H1 (cell line): Measurements from ENCODE around the gene ID1. TPM values are rescaled to one million over a fixed set of nuclear protein-coding genes. Genes with fewer than 3 reads are reported as not detected.

Experiments used
- CTCF ChIA-PET: fragments of 300-600 bp; sonication (Branson Sonifier 250); formaldehyde crosslinking; loops from one replicate; lab custom pipeline; 2021; ENCODE audit not compliant: partially characterized antibody; lab: Charles Lee
- POLR2A ChIA-PET: fragments of 300-600 bp; sonication (Branson Sonifier 250); formaldehyde crosslinking; loops from one replicate; lab custom pipeline; 2021; ENCODE audit warnings: inconsistent platforms; ENCODE audit not compliant: partially characterized antibody; lab: Charles Lee
- DNase-seq, 2 experiments: peaks; one replicate each; pipeline versions ENCODE4 v3.0.0 to v3.0.0-alpha.2; 2010 to 2022; ENCODE audit warnings: low spot score in 2 of 2, low read depth in 1 of 2, mixed read lengths in 1 of 2
- FAIRE-seq: peaks from 2 replicates; lab custom pipeline; 2011; peaks lifted over from hg19 to GRCh38; lab: Jason Lieb, UNC
- H2AFZ ChIP-seq: 2 replicates; pipeline ENCODE4 v1.8.1; 2012; ENCODE audit warnings: low read length, inconsistent platforms
- H2AK5ac ChIP-seq: 2 replicates; pipeline ENCODE4 v1.6.1; 2013; ENCODE audit warnings: low read depth, low read length
- H2BK120ac ChIP-seq: replicated peaks from 2 replicates; pipeline ENCODE3; 2013; ENCODE audit warnings: low read depth, low read length, inconsistent platforms
- H2BK12ac ChIP-seq: 2 replicates; pipeline ENCODE4 v1.6.1; 2013; ENCODE audit warnings: low read depth, low read length
- H2BK15ac ChIP-seq: 2 replicates; pipeline ENCODE4 v1.6.1; 2013; ENCODE audit warnings: low read length
- H2BK20ac ChIP-seq: 2 replicates; pipeline ENCODE4 v1.6.1; 2013; ENCODE audit warnings: low read length
- H2BK5ac ChIP-seq: 2 replicates; pipeline ENCODE4 v1.6.1; 2013; ENCODE audit warnings: low read depth, low read length
- H3K14ac ChIP-seq: 2 replicates; pipeline ENCODE4 v1.6.1; 2013; ENCODE audit warnings: inconsistent platforms; ENCODE audit not compliant: insufficient read length
- H3K18ac ChIP-seq: 2 replicates; pipeline ENCODE4 v1.6.1; 2013; ENCODE audit warnings: low read length; ENCODE audit errors: extremely low read depth
- H3K23ac ChIP-seq: 2 replicates; pipeline ENCODE4 v1.6.1; 2013; ENCODE audit warnings: inconsistent platforms; ENCODE audit not compliant: insufficient read length
- H3K23me2 ChIP-seq: 2 replicates; pipeline ENCODE4 v1.6.1; 2013; ENCODE audit warnings: low read depth, low read length
- H3K27ac ChIP-seq: 2 replicates; pipeline ENCODE4 v1.6.1; 2011; ENCODE audit warnings: low read depth, low read length, inconsistent platforms
- H3K27me3 ChIP-seq, 4 experiments: replicated peaks in 1 of 4; 1 replicate in 1 of 4; 2 replicates in 3 of 4; pipeline versions ENCODE4 v1.6.1 to v1.8.1; 2011 to 2013; ENCODE audit warnings: low read length in 3 of 4, mild to moderate bottlenecking in 3 of 4, inconsistent platforms in 2 of 4, mixed read lengths in 2 of 4, moderate library complexity in 1 of 4; ENCODE audit not compliant: control insufficient read depth in 3 of 4, insufficient read depth in 3 of 4; ENCODE audit errors: extremely low read depth in 1 of 4
- H3K36me3 ChIP-seq, 4 experiments: 2 replicates each; pipeline versions ENCODE4 v1.6.1 to v1.8.1; 2011 to 2013; ENCODE audit warnings: mild to moderate bottlenecking in 4 of 4, low read length in 3 of 4, moderate library complexity in 2 of 4, control low read depth in 1 of 4, inconsistent platforms in 1 of 4; ENCODE audit not compliant: insufficient read depth in 4 of 4, control insufficient read depth in 2 of 4
- H3K4ac ChIP-seq: replicated peaks from 2 replicates; pipeline ENCODE3; 2013; ENCODE audit warnings: low read length, low read depth, mixed read lengths, inconsistent platforms; ENCODE audit not compliant: insufficient read length
- H3K4me1 ChIP-seq, 4 experiments: replicated peaks in 1 of 4; 1 replicate in 1 of 4; 2 replicates in 3 of 4; pipeline versions ENCODE4 v1.6.1 to v1.8.1; 2011 to 2013; ENCODE audit warnings: low read length in 3 of 4, inconsistent platforms in 2 of 4, mixed read lengths in 1 of 4; ENCODE audit not compliant: insufficient read depth in 4 of 4, control insufficient read depth in 3 of 4
- H3K4me2 ChIP-seq, 2 experiments: 2 replicates each; pipeline versions ENCODE4 v1.6.1 to v1.8.1; 2011 to 2013; ENCODE audit warnings: low read depth in 2 of 2, low read length in 2 of 2, control low read depth in 1 of 2, inconsistent platforms in 1 of 2, mild to moderate bottlenecking in 1 of 2; ENCODE audit not compliant: insufficient read depth in 1 of 2
- H3K4me3 ChIP-seq, 4 experiments: fragments of 200-600, 300-600 bp in 1 of 4; sonication (generic), shearing (Covaris generic), sonication (Bioruptor Twin) in 1 of 4; 2 replicates each; pipeline versions ENCODE4 v1.5.1 to v1.8.1; 2011 to 2016; ENCODE audit warnings: low read length in 4 of 4, low read depth in 3 of 4, control low read depth in 2 of 4, inconsistent platforms in 2 of 4, mild to moderate bottlenecking in 2 of 4, mixed read lengths in 1 of 4, moderate library complexity in 1 of 4; ENCODE audit not compliant: insufficient read depth in 2 of 4; ENCODE audit errors: extremely low read depth in 1 of 4
- H3K56ac ChIP-seq: replicated peaks from 2 replicates; pipeline ENCODE3; 2013; ENCODE audit warnings: low read depth, mild to moderate bottlenecking, mixed read lengths, low read length, inconsistent platforms; ENCODE audit not compliant: insufficient read length
- H3K79me1 ChIP-seq: 2 replicates; pipeline ENCODE4 v1.6.1; 2013; ENCODE audit warnings: low read depth, low read length, control low read depth
- H3K79me2 ChIP-seq, 2 experiments: 2 replicates each; pipeline versions ENCODE4 v1.6.1 to v1.8.1; 2012 to 2013; ENCODE audit warnings: low read length in 2 of 2, mild to moderate bottlenecking in 2 of 2, inconsistent platforms in 1 of 2; ENCODE audit not compliant: insufficient read depth in 2 of 2, control insufficient read depth in 1 of 2
- H3K9ac ChIP-seq, 4 experiments: replicated peaks in 1 of 4; 1 replicate in 1 of 4; 2 replicates in 3 of 4; pipeline versions ENCODE4 v1.6.1 to v1.8.1; 2011 to 2013; ENCODE audit warnings: low read depth in 3 of 4, low read length in 3 of 4, control low read depth in 2 of 4, mild to moderate bottlenecking in 2 of 4, moderate library complexity in 2 of 4, inconsistent platforms in 1 of 4; ENCODE audit errors: extremely low read depth in 1 of 4
- H3K9me3 ChIP-seq, 2 experiments: 2 replicates each; pipeline versions ENCODE4 v1.6.1 to v1.8.1; 2012 to 2013; ENCODE audit warnings: mild to moderate bottlenecking in 2 of 2, moderate library complexity in 2 of 2, control low read depth in 1 of 2, inconsistent platforms in 1 of 2, low read depth in 1 of 2, low read length in 1 of 2, mixed read lengths in 1 of 2; ENCODE audit not compliant: insufficient read depth in 2 of 2
- H4K20me1 ChIP-seq, 2 experiments: replicated peaks in 1 of 2; 2 replicates each; pipeline versions ENCODE3 to v1.8.1; 2011 to 2013; ENCODE audit warnings: inconsistent platforms in 2 of 2, low read length in 2 of 2, mild to moderate bottlenecking in 1 of 2; ENCODE audit not compliant: insufficient read depth in 2 of 2, control insufficient read depth in 1 of 2
- H4K5ac ChIP-seq: 2 replicates; pipeline ENCODE4 v1.6.1; 2013; ENCODE audit warnings: low read length, low read depth, mixed read lengths, inconsistent platforms; ENCODE audit not compliant: insufficient read length
- H4K8ac ChIP-seq: 2 replicates; pipeline ENCODE4 v1.8.0; 2013; ENCODE audit warnings: mild to moderate bottlenecking, moderate library complexity, low read length, inconsistent platforms; ENCODE audit not compliant: insufficient read depth; ENCODE audit errors: extremely low read depth
- H4K91ac ChIP-seq: replicated peaks from 2 replicates; pipeline ENCODE3; 2013; ENCODE audit warnings: low read length, mixed read lengths, inconsistent platforms; ENCODE audit not compliant: insufficient read length
- CHD2 ChIP-seq: IDR thresholded peaks from 2 replicates; pipeline ENCODE4 v1.6.1; 2012; ENCODE audit warnings: low read length, improper control_type of control experiment
- EGR1 ChIP-seq: IDR thresholded peaks from 2 replicates; pipeline ENCODE4 v1.6.1; 2011; ENCODE audit warnings: low read depth, low read length, borderline replicate concordance
- FOSL1 ChIP-seq: IDR thresholded peaks from 2 replicates; pipeline ENCODE4 v1.6.1; 2011; ENCODE audit warnings: mild to moderate bottlenecking, low read depth, low read length, moderate library complexity; ENCODE audit not compliant: insufficient read depth
- HDAC2 ChIP-seq, 2 experiments: fragments of 300-600 bp in 1 of 2; sonication (generic) in 1 of 2; IDR thresholded peaks; 2 replicates each; pipeline ENCODE4 v1.6.1; 2011 to 2012; ENCODE audit warnings: low read depth in 2 of 2, low read length in 2 of 2, mild to moderate bottlenecking in 2 of 2, moderate library complexity in 2 of 2, borderline replicate concordance in 1 of 2, inconsistent platforms in 1 of 2
- JUND ChIP-seq: IDR thresholded peaks from 2 replicates; pipeline ENCODE4 v1.6.1; 2011; ENCODE audit warnings: mild to moderate bottlenecking, improper control_type of control experiment, low read length
- POLR2A ChIP-seq, 2 experiments: IDR thresholded peaks; 1 replicate in 1 of 2; 2 replicates in 1 of 2; pipeline ENCODE4 v1.6.1; 2011; ENCODE audit warnings: low read depth in 2 of 2, low read length in 2 of 2, mild to moderate bottlenecking in 2 of 2; ENCODE audit errors: control extremely low read depth in 1 of 2
- SUZ12 ChIP-seq: fragments of 200-600 bp; sonication (generic); IDR thresholded peaks from 2 replicates; pipeline ENCODE4 v1.6.1; 2012; ENCODE audit warnings: mild to moderate bottlenecking, inconsistent platforms, low read length, moderate library complexity, mixed read lengths
- TBP ChIP-seq: IDR thresholded peaks from 2 replicates; pipeline ENCODE4 v1.6.1; 2011; ENCODE audit warnings: low read depth, low read length, improper control_type of control experiment
- TEAD4 ChIP-seq: IDR thresholded peaks from 2 replicates; pipeline ENCODE4 v1.6.1; 2012; ENCODE audit warnings: low read depth, low read length, inconsistent platforms, mixed read lengths
- ZNF274 ChIP-seq: IDR thresholded peaks from 2 replicates; pipeline ENCODE4 v1.7.0; 2012; ENCODE audit warnings: low read length, borderline replicate concordance; ENCODE audit errors: extremely low read depth
- WGBS, 2 experiments: shearing (Covaris generic) in 1 of 2; methylation state at CpG; one replicate each; pipeline versions ENCODE4 v1.1.6 to v1.1.7; 2013 to 2015; ENCODE audit warnings: low lambda C conversion rate in 2 of 2, mixed read lengths in 2 of 2, inconsistent platforms in 1 of 2, low coverage in 1 of 2, missing lambda C conversion rate in 1 of 2; ENCODE audit not compliant: insufficient replicate concordance in 2 of 2, insufficient coverage in 1 of 2, insufficient read length in 1 of 2; ENCODE audit errors: extremely low coverage in 1 of 2, missing lambda C conversion rate in 1 of 2; 5-methylcytosine and 5-hydroxymethylcytosine counted together
- polyA plus RNA-seq, 7 experiments: library from polyadenylated mRNA; depleted of rRNA in 3 of 7; stranded (reverse) in 5 of 7; unstranded in 2 of 7; fragments of >200 nt in 5 of 7; fragments of 200-250 nt in 2 of 7; gene quantifications; 1 replicate in 5 of 7; 2 replicates in 1 of 7; 4 replicates in 1 of 7; pipeline versions ENCODE4 v1.2.1 to v1.2.3, GENCODE V29; 2011 to 2013; ENCODE audit warnings: missing spikeins in 2 of 7, mixed read lengths in 2 of 7
- total RNA-seq: library from RNA; stranded (reverse); fragmentation: NEBNext Ultra II Directional; extraction: Animal tissue kit (Norgen Biotek cat#: 25700); gene quantifications from 2 replicates; pipeline ENCODE4 v1.2.1, GENCODE V29; 2021
- TF ChIP-seq, protein P1 (sequence below): IDR thresholded peaks from 2 replicates; pipeline ENCODE4 v1.6.1; 2012; ENCODE audit warnings: inconsistent platforms

ID1 gene
- total and polyA plus RNA-seq, 2 of the 8 experiments (the other 6 are each of a cell fraction or from before 2014, with no cell fraction given): 120 to 357 TPM

DNA sequence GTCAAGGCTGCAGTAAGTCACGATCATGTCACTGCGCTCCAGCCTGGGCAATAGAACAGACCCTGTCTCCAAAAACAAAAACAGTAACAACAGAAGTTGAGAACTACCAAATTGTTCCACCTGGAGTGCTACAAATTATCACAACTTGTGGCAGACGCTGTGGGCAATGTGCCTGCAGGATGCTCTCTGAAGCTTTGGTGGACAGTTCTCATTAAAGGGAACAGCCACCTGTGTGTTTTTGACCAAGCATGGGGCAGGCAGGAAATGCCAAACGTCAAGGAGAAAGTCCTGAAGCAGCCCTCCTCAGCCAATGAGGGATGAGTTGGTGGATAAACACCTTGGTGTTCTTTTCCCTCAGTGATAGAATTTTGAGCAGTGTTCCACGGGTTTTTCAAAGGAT lies 48.5 kb downstream of the ID1 start:
- Histone ChIP-seq H3K4ac (no peak overlapping the region), H4K8ac (no peak overlapping the region), H3K4me1 (no peaks in the 10 kb centered on the region), H2AK5ac (no peak overlapping the region), H3K27ac (no peak overlapping the region), H3K9ac (no peak overlapping the region), H3K18ac (no peak overlapping the region), H3K4me2 (no peak overlapping the region), H3K27me3 (no peaks in the 10 kb centered on the region), H2BK20ac (no peak overlapping the region), H3K23ac (no peak overlapping the region), H2AFZ (no peak overlapping the region), H4K20me1 (no peaks in the 10 kb centered on the region), H3K79me1 (no peaks in the 10 kb centered on the region), H2BK120ac (no peak overlapping the region), H3K4me3 (no peak overlapping the region), H3K23me2 (no peaks in the 10 kb centered on the region), H4K91ac (no peak overlapping the region), H3K79me2 (no peaks in the 10 kb centered on the region), H2BK5ac (no peak overlapping the region), H3K9me3 (no peaks in the 10 kb centered on the region), H4K5ac (no peak overlapping the region), H2BK15ac (no peak overlapping the region), H3K36me3 (no peaks in the 10 kb centered on the region), H2BK12ac (no peak overlapping the region; the same call in 1 of the 2 replicates), H3K14ac (no peak overlapping the region), H3K56ac (no peak overlapping the region)
- DNase-seq: no peak
- CTCF ChIA-PET: interaction anchor here (0.6 to 2.5 kb wide), 3 partner anchors 20 to 136 kb away, joined by 3 to 10 read pairs (median 10); partner anchors contain the start of gene BCL2L1
- 78% methylated on average over 5 of the region's 5 CpGs; no CpG with 5 or more reads in 1 of the 2 experiments for WGBS, 2 experiments
- POLR2A ChIA-PET: interaction anchor here (1.0 to 1.5 kb wide), 2 partner anchors 15 to 80 kb away, joined by 3 read pairs; no protein-coding TSS in a partner anchor
- no peak for FAIRE-seq
- no peak for TF ChIP-seq ZNF274
- TF ChIP-seq, protein P1, sequence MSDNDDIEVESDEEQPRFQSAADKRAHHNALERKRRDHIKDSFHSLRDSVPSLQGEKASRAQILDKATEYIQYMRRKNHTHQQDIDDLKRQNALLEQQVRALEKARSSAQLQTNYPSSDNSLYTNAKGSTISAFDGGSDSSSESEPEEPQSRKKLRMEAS: no peak
- no peak for TF ChIP-seq TEAD4
- no peak for TF ChIP-seq TBP
- no peak for TF ChIP-seq FOSL1
- no peak for TF ChIP-seq SUZ12
- TF ChIP-seq POLR2A (IDR thresholded peaks at IDR 0.05; ENCODE audit: control extremely low read depth in 1 of 2, low read depth in 2 of 2, low read length in 2 of 2): no peak
- no peak for TF ChIP-seq JUND
- no peak for TF ChIP-seq HDAC2 (IDR thresholded peaks at IDR 0.05; ENCODE audit: borderline replicate concordance in 1 of 2, low read depth in 2 of 2, low read length in 2 of 2)
- no peak for TF ChIP-seq EGR1
- no peak for TF ChIP-seq CHD2
